Measurements from ENCODE around the gene DDB1. TPM values are rescaled to one million over a fixed set of nuclear protein-coding genes. Genes with fewer than 3 reads are reported as not detected.

The DDB1 gene
- polyA plus RNA-seq (ENCODE audit: insufficient read length in 4 of 4): 100 to 1,000 TPM; 160 to 225 (median 204) TPM

DNA sequence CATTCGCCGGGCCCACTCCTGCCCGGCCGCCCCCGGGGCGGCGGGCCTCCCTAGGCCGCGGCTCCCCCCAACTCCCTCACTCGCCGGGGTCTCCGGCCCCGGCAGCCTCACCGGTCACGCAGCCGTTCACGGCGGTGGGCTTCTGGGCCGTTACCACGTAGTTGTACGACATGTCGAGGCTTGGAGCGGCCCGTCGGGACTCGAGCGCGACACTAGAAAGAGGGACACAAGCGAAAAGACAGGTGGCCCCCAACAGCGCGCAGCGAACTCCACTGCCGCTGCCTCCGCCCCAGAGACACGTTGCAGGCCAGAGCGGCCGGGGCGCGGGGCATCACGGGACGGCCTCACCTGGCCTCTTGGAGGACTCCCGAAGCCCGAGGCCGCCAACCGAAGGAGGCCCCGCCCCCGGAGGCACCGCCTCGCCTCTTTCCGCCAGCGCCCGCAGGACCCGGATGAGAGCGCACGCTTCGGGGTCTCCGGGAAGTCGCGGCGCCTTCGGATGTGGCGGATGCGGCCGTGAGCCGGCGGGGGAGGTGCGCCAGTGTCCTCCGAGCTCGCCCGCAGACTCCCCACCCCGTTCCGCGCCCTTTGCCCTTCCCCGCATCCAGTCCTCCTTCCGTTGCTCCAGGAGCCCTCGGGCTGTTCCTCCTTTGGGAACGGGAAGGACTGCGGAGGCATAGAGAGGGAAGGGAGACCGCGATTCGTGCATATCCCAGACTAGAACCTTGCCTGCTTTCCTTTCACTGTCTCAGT, at the start of gene DDB1, which contains the start of gene TKFC:
Gene DDB1, minus strand, starts transcription at position 309 of the 753 bp plus-strand sequence. Its CDS starts 137 bp downstream, at position 172.
Gene TKFC, plus strand, starts transcription at position 432 of the 753 bp plus-strand sequence. CDS start 1,501 bp downstream, outside the sequence.
- DNase-seq (ENCODE audit: low read depth in 4 of 4, low spot score in 3 of 4): peak; percentile 75 to 93 (median 86)

DNA sequence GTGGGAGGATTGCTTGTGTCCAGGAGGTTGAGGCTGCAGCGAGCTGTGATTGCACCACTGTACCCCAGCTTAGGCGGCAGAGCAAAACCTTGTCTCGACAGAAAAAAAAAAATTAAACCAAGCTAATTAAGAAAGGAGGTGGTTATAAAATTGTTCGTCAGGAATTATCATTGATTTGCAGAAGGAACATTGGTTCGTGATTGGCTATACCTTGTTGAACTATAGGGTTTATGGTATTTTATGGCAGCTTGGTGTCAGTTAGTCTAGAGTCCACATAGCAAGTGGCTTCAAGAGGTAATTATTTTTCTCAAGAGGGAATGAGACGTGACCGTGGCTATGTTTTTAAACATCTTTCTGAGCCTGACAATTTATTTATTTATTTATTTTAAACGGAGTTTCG, 48.0 kb upstream of the DDB1 start:
- DNase-seq (ENCODE audit: low read depth in 4 of 4, low spot score in 3 of 4): no peak

- no peak for DNase-seq (ENCODE audit: low read depth in 4 of 4, low spot score in 3 of 4)
Measured at GRCh38 chr11:61378713-61379313, 45.9 kb upstream of the DDB1 start.

- no peak for DNase-seq (ENCODE audit: low read depth in 4 of 4, low spot score in 3 of 4)
Measured at GRCh38 chr11:61377461-61378160, 44.7 kb upstream of the DDB1 start.

DNA sequence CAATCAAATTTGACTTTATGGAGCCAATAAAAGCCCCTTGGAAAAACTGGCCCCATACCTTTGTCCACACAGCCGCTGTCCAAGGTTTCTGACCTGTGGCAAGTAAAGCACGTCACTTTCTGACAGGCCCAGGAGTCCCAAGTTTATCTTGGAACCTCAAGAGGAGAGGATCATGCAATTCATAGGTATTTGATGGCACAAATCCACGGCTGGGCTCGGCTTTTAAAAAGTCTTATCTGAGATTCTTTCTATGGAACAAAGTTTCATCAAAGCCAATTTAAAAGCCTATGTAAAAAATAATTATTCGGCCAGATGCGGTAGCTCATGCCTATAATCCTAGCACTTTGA, 42.8 kb upstream of the DDB1 start:
- DNase-seq (ENCODE audit: low read depth in 4 of 4, low spot score in 3 of 4): no peak

DNA sequence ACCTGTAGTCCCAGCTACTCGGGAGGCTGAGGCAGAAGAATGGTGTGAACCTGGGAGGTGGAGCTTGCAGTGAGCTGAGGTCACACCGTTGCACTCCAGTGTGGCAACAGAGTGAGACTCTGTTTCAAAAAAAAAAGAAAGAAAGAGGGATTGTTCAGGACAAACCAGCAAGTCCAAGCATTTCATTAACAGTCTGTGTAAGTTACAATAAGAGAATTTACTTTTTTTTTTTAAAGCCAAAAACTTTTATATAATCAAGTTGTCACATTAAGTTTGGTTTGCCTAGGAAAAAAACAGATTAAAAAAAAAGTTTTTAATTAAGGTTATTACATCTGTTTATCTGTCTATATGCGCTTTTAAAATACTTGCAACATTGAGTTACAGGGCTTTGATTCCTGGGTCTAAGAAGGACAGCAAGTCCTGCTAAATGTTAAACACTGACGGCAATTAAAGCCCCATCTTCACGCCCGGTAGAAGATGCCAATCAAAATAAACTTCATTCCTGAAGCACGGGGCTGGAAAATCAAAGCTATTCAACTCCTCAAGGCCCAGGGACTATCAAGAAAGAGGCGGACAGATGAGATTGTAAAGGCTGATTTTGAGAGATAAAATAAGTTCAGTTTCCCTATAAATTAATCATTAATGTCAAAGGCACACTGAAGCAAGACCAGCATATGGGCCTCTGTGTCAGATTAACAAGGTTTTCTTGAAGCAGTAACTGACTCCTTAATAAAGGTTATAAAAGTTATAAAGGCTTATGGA, 39.9 kb upstream of the DDB1 start:
- DNase-seq (ENCODE audit: low read depth in 4 of 4, low spot score in 3 of 4): no peak

DNA sequence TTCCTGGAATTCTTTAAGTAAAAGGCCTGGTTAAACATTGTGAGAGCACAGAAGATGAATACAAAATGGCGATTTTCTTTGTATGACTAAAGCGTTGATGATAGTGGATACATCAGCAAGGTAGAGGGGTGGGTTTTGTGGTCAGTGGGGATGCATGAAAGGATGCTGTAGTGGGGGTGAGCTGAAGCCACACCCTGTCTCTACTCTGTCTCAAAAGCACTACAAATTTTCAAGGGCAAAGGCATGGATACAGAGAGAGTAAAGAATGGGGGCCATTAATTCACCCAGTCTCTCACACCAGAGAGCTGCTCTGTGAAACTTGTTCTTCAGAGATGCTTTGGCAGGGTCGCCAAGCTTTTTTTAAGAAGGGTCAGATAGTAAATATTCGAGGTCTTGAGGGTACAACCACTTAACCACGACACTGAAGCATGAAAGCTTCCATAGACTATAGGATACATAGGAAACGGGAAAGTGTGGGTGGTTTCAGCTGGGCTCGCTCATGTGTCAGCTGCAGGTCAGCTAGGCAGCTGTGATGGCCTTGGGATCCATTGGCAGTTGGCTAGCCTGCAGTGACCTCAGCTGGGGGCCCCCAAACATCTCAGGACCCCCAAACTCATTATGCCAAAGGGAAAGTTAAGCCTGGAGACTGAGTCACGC, 37.6 kb upstream of the DDB1 start:
- no peak for DNase-seq (ENCODE audit: low read depth in 4 of 4, low spot score in 3 of 4)

GRCh38 chr11:61369372-61370348, 36.8 kb upstream of the DDB1 start:
- DNase-seq (ENCODE audit: low read depth in 4 of 4, low spot score in 3 of 4): no peak

GRCh38 chr11:61368646-61369045, 35.7 kb upstream of the DDB1 start:
- no peak for DNase-seq (ENCODE audit: low read depth in 4 of 4, low spot score in 3 of 4)

DNA sequence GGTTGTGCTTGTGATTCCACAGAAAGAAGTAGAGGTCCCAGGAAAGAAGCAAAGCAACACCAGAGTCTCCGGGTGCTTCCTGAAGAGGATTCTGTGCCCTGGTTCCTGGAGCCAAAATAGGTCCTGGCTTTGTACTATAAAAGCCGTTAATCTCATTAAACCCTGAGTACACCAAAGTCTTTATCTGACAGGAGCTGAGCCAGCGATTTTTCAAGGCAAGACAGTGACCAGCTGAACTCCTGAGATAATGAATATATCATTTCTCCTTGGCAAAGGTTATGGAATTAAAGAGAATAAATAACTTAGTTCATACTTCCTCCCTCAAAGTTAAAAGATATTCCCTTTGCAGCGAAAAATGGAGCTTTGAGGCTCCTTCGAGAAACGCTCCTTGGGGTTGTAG, 34.5 kb upstream of the DDB1 start:
- DNase-seq (ENCODE audit: low read depth in 4 of 4, low spot score in 3 of 4): no peak

- DNase-seq (ENCODE audit: low read depth in 4 of 4, low spot score in 3 of 4): no peak
Measured at GRCh38 chr11:61364012-61364675, 31.2 kb upstream of the DDB1 start.

DNA sequence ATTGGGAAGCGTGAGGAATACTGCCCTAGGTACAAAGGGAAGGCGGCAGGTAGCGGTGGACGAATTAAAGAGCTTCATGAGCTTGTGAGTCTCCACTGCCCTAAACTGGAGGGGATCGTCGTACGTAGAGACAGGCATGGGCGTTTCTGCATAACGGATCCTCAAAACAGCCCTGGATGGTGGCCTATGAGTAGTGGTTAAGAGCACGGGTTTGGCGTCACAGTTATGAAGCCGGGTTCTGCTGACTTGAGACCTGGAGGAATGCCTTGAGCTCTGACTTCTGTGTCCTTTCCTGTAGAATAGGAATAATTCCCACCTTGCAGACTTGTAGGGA, 29.6 kb upstream of the DDB1 start:
- peak in 1 of 4 donors; percentile 9 for DNase-seq (ENCODE audit: low read depth in 4 of 4, low spot score in 3 of 4)

- DNase-seq (ENCODE audit: low read depth in 4 of 4, low spot score in 3 of 4): peak; percentile 82 to 88 (median 85)
Measured at GRCh38 chr11:61361741-61362541, 29.0 kb upstream of the DDB1 start, which contains the start of the genes CYB561A3 and TMEM138. TSS of gene CYB561A3 (minus strand) at chr11:61361882. CDS start at chr11:61356713, 5,169 bp downstream. TSS of gene TMEM138 (plus strand) at chr11:61362374. CDS start at chr11:61364391, 2,017 bp downstream.

DNA sequence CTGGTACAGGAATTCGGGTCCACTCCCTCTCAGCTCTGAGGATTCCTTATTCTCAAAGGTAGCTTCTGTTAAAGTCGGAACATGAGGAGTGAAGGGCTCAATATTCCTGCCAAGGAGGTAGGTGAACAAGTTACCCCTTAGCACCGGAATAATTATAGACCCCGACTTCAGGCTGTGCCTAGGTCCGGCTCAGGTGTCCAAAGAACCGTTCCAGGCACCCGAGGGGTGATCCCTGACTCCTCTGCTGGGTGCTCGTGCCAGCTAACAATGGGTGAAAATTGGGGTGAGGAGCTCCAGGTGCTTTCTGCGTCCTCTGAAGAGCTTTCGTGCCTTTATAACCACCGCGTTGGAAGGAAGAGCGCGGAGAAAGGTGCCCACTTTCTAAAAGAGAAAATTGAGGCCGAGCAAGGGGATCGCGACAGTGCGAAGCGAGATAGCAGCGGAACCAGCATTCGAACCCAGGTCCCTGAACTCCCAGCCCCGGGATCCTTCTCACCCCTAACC, 28.4 kb upstream of the DDB1 start:
- DNase-seq (ENCODE audit: low read depth in 4 of 4, low spot score in 3 of 4): no peak

- no peak for DNase-seq (ENCODE audit: low read depth in 4 of 4, low spot score in 3 of 4)
Measured at GRCh38 chr11:61359516-61359915, 26.6 kb upstream of the DDB1 start.

DNA sequence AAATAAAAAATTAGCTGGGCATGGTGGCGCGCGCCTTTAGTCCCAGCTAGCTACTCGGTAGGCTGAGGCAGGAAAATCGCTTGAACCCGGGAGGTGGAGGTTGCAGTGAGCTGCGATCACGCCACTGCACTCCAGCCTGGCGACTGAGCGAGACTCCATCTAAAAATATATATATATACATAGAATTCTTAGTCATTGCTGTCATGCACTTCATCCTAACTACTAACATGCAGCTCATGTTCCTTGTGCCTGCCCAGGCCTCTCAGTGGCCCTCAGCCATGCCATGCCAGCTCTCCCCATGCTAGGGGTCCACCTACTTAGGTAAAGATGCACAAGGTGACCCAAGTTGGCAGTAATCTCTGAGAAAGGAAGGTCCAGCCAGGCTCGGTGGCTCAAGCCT, 25.7 kb upstream of the DDB1 start:
- DNase-seq (ENCODE audit: low read depth in 4 of 4, low spot score in 3 of 4): no peak

GRCh38 chr11:61357894-61358239, 25.0 kb upstream of the DDB1 start:
- no peak for DNase-seq (ENCODE audit: low read depth in 4 of 4, low spot score in 3 of 4)

Measured in left renal pelvis (tissue), 4 donors.